GM12873 (cell line): ENCODE measurements around the gene PCDHGA1.

Source experiments
- CTCF ChIP-seq: IDR thresholded peaks from 2 replicates; pipeline ENCODE4 v1.5.1; 2012; ENCODE audit warnings: low read depth, mild to moderate bottlenecking, moderate library complexity, low read length, control low read depth; ENCODE audit not compliant: insufficient read depth; ENCODE audit errors: missing control alignments

Gene PCDHGA1

DNA sequence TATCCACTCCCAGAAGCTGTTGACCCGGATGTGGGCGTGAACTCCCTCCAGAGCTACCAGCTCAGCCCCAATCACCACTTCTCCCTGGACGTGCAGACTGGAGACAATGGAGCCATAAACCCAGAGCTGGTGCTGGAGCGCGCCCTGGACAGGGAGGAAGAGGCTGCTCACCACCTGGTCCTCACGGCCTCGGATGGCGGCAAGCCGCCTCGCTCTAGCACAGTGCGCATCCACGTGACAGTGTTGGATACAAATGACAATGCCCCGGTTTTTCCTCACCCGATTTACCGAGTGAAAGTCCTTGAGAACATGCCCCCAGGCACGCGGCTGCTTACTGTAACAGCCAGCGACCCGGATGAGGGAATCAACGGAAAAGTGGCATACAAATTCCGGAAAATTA is 63.0 kb downstream of the PCDHGA1 start:
- no peak for TF ChIP-seq CTCF

- peak; percentile 55 for TF ChIP-seq CTCF
These were observed 67.6 kb downstream of the PCDHGA1 start, which contains the start of gene PCDHGB5 for GRCh38 chr5:141397756-141398551. TSS of gene PCDHGB5 (plus strand) at chr5:141397947. CDS start at chr5:141398128, 181 bp downstream.

- no peak for TF ChIP-seq CTCF
These were observed 68.3 kb downstream of the PCDHGA1 start for GRCh38 chr5:141398608-141399007.

GRCh38 chr5:141399555-141400258 is 69.4 kb downstream of the PCDHGA1 start:
- TF ChIP-seq CTCF = no peak

- peak; percentile 63 for TF ChIP-seq CTCF
These were observed 72.4 kb downstream of the PCDHGA1 start, which contains the start of gene PCDHGA9 for GRCh38 chr5:141402553-141403243. TSS of gene PCDHGA9 (plus strand) at chr5:141402778. CDS start at chr5:141402953, 175 bp downstream.

DNA sequence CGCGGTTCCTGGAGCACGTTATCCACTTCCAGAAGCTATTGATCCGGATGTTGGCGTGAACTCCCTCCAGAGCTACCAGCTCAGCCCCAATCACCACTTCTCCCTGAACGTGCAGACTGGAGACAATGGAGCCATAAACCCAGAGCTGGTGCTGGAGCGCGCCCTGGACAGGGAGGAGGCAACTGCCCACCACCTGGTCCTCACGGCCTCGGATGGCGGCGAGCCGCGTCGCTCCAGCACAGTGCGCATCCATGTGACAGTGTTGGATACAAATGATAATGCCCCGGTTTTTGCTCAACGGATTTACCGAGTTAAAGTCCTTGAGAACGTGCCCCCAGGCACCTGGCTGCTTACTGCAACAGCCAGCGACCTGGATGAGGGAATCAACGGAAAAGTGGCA is 73.1 kb downstream of the PCDHGA1 start:
- no peak for TF ChIP-seq CTCF
